Stimulated activated CD4-positive, alpha-beta T cell treated with anti-CD3 and anti-CD28 coated beads, Interleukin-15, amount 100 ng/mL, for 1 hour (primary cell): ENCODE measurements around the gene RFX2.
"Not testable (repeated sequence)": the region's sequence is repeated elsewhere in the genome, so short reads cannot be mapped to it uniquely, and the experiment has no call there.

Source experiments
- DNase-seq, 2 donors: peaks; one replicate each; pipeline ENCODE4 v3.0.0-alpha.2; 2020; ENCODE audit warnings: low read depth in 1 of 2, low spot score in 1 of 2

Gene RFX2

GRCh38 chr19:6110360-6110977, at the start of gene RFX2:
Gene RFX2, minus strand, starts transcription at chr19:6110500. Its CDS starts 63,004 bp downstream, at chr19:6047496.
- peak; percentile 98 to 99 for DNase-seq

- DNase-seq = no peak
These were observed 45.7 kb upstream of the RFX2 start for GRCh38 chr19:6156033-6156432.

- DNase-seq = no peak
These were observed 40.0 kb upstream of the RFX2 start for GRCh38 chr19:6150289-6150688.

- no peak for DNase-seq
These were observed 30.9 kb upstream of the RFX2 start for GRCh38 chr19:6141217-6141616.

GRCh38 chr19:6138511-6138910, 28.2 kb upstream of the RFX2 start:
- no peak for DNase-seq

GRCh38 chr19:6138066-6138465, 27.8 kb upstream of the RFX2 start:
- DNase-seq = no peak

- no peak for DNase-seq
These were observed 22.9 kb upstream of the RFX2 start for GRCh38 chr19:6133231-6133630.

- DNase-seq = no peak
These were observed 22.2 kb upstream of the RFX2 start for GRCh38 chr19:6132482-6132881.

GRCh38 chr19:6127716-6128335, 17.5 kb upstream of the RFX2 start:
- DNase-seq = no peak

GRCh38 chr19:6126335-6126974, 16.2 kb upstream of the RFX2 start:
- DNase-seq = no peak

- DNase-seq = peak; percentile 22 to 26
These were observed 15.3 kb upstream of the RFX2 start for GRCh38 chr19:6125571-6125989.

- no peak for DNase-seq
These were observed 8.7 kb upstream of the RFX2 start for GRCh38 chr19:6119031-6119430.

GRCh38 chr19:6118043-6118442, 7.7 kb upstream of the RFX2 start:
- DNase-seq = no peak

GRCh38 chr19:6117534-6117933, 7.2 kb upstream of the RFX2 start:
- no peak for DNase-seq

- no peak for DNase-seq
These were observed 6.6 kb upstream of the RFX2 start for GRCh38 chr19:6116749-6117430.

GRCh38 chr19:6115992-6116391, 5.7 kb upstream of the RFX2 start:
- DNase-seq = no peak

GRCh38 chr19:6113616-6114188, 3.4 kb upstream of the RFX2 start:
- DNase-seq = no peak

GRCh38 chr19:6109947-6110346, 353 bp downstream of the RFX2 start:
- no peak for DNase-seq

- peak in 1 of 2 donors; percentile 56 for DNase-seq
These were observed 1.3 kb downstream of the RFX2 start for GRCh38 chr19:6108721-6109633.

GRCh38 chr19:6106643-6107294, 3.5 kb downstream of the RFX2 start:
- not testable (repeated sequence) for DNase-seq
